AG09319 (cell line): Measurements from ENCODE around the gene SIPA1L3.

Experiments used
- DNase-seq: peaks from one replicate; pipeline ENCODE4 v3.0.0-alpha.2; 2010; ENCODE audit warnings: low read depth; ENCODE audit errors: extremely low read depth
- CTCF ChIP-seq: IDR thresholded peaks from 2 replicates; pipeline ENCODE4 v1.5.1; 2011; ENCODE audit warnings: low read depth, mild to moderate bottlenecking, inconsistent platforms, low read length, moderate library complexity

SIPA1L3 gene

GRCh38 chr19:38093154-38093553 is 186.1 kb downstream of the SIPA1L3 start:
- TF ChIP-seq CTCF: no peak
- DNase-seq: no peak

- TF ChIP-seq CTCF: no peak
- no peak for DNase-seq
Observed at GRCh38 chr19:38093587-38093986, 186.6 kb downstream of the SIPA1L3 start.

- TF ChIP-seq CTCF: peak; percentile 80
- peak; percentile 24 for DNase-seq
Observed at GRCh38 chr19:38095411-38096308, 188.7 kb downstream of the SIPA1L3 start.

- no peak for TF ChIP-seq CTCF
- no peak for DNase-seq
Observed at GRCh38 chr19:38099966-38100365, 193.0 kb downstream of the SIPA1L3 start.

- DNase-seq: no peak
- no peak for TF ChIP-seq CTCF
Observed at GRCh38 chr19:38100589-38100988, 193.6 kb downstream of the SIPA1L3 start.

GRCh38 chr19:38101723-38102122 is 194.7 kb downstream of the SIPA1L3 start:
- no peak for TF ChIP-seq CTCF
- DNase-seq: no peak

GRCh38 chr19:38105574-38105973 is 198.6 kb downstream of the SIPA1L3 start:
- no peak for DNase-seq
- TF ChIP-seq CTCF: no peak
